SKM-1 treated with dmso at 0.1 percent for 144 hours (cell line): ENCODE results near the gene CRTC2.

ENCODE experiments used
- DNase-seq: peaks from one replicate; lab custom pipeline; 2025; ENCODE audit not compliant: unreplicated experiment; lab: John Stamatoyannopoulos, UW

CRTC2 gene

GRCh38 chr1:153946622-153947241, 11.7 kb downstream of the CRTC2 start, which contains the start of gene DENND4B:
Gene DENND4B, minus strand, starts transcription at chr1:153946718. Its CDS starts 2,344 bp downstream, at chr1:153944374.
- DNase-seq, result peak; percentile 97

GRCh38 chr1:153945795-153946621, 12.4 kb downstream of the CRTC2 start:
- peak; percentile 99 for DNase-seq

GRCh38 chr1:153945131-153945794, 13.1 kb downstream of the CRTC2 start:
- DNase-seq, result peak; percentile 97

- DNase-seq, result no peak
Observed at GRCh38 chr1:153944827-153945117, 13.6 kb downstream of the CRTC2 start.

GRCh38 chr1:153944005-153944826, 14.2 kb downstream of the CRTC2 start:
- DNase-seq, result peak; percentile 24

- DNase-seq, result no peak
Observed at GRCh38 chr1:153942766-153943549, 15.5 kb downstream of the CRTC2 start.

- DNase-seq, result no peak
Observed at GRCh38 chr1:153941826-153942725, 16.3 kb downstream of the CRTC2 start.

GRCh38 chr1:153940756-153941155, 17.7 kb downstream of the CRTC2 start:
- no peak for DNase-seq

GRCh38 chr1:153939476-153939875, 18.9 kb downstream of the CRTC2 start:
- no peak for DNase-seq

- DNase-seq, result no peak
Observed at GRCh38 chr1:153938996-153939395, 19.4 kb downstream of the CRTC2 start.

GRCh38 chr1:153937331-153937730, 21.1 kb downstream of the CRTC2 start:
- no peak for DNase-seq

- no peak for DNase-seq
Observed at GRCh38 chr1:153936011-153936802, 22.2 kb downstream of the CRTC2 start.

GRCh38 chr1:153934746-153935145, 23.7 kb downstream of the CRTC2 start:
- DNase-seq, result no peak

GRCh38 chr1:153933955-153934354, 24.5 kb downstream of the CRTC2 start:
- DNase-seq, result no peak

GRCh38 chr1:153933430-153933829, 25.0 kb downstream of the CRTC2 start:
- no peak for DNase-seq

- DNase-seq, result no peak
Observed at GRCh38 chr1:153932156-153933131, 26.0 kb downstream of the CRTC2 start.
